HG03457 (cell line): Measurements from ENCODE around the gene MBD3L1.

Experiments
- ATAC-seq: cut with Tn5 transposase; IDR thresholded peaks from one replicate; pipeline ENCODE4 v1.9.1; 2021; ENCODE audit warnings: moderate number of reproducible peaks; ENCODE audit not compliant: unreplicated experiment

Gene MBD3L1

GRCh38 chr19:8880868-8881488 lies 48.8 kb downstream of the MBD3L1 start:
- no peak for ATAC-seq

GRCh38 chr19:8881512-8881911 lies 49.3 kb downstream of the MBD3L1 start:
- ATAC-seq = no peak

- ATAC-seq = no peak
Measured at GRCh38 chr19:8884416-8884815, 52.2 kb downstream of the MBD3L1 start.

- no peak for ATAC-seq
Measured at GRCh38 chr19:8887364-8887763, 55.2 kb downstream of the MBD3L1 start.

GRCh38 chr19:8890260-8890659 lies 58.1 kb downstream of the MBD3L1 start:
- ATAC-seq = no peak
